ENCODE data around the gene CALML6. TPM values are rescaled to one million over a fixed set of nuclear protein-coding genes. Genes with fewer than 3 reads are reported as not detected.

CALML6 gene
- total RNA-seq, 1 donor from 2014 or later: not detected

GRCh38 chr1:1889090-1889750, 25.8 kb upstream of the CALML6 start:
- Histone ChIP-seq H3K9me3 (ENCODE audit: low read depth) (no peaks in the 10 kb centered on the region), H3K9ac (peak overlapping the region; percentile 87), H3K27me3 (no peaks in the 10 kb centered on the region), H3K4me3 (peak overlapping the region; percentile 87), H3K79me2 (ENCODE audit: low read depth) (peaks cover 79% of the 10 kb centered on the region), H3K36me3 (peaks cover 4% of the 10 kb centered on the region), H3K4me2 (peak overlapping the region; percentile 78), H3K27ac (peak overlapping the region; percentile 66), H4K20me1 (ENCODE audit: low read depth) (peaks cover 63% of the 10 kb centered on the region), H3F3A (ENCODE audit: low read depth) (peaks cover 46% of the 10 kb centered on the region), H2AFZ (replicated peaks) (no peak overlapping the region), H3K4me1 (peaks cover 21% of the 10 kb centered on the region)
- Mint-ChIP-seq H3K9me3 (peaks cover 25% of the 10 kb centered on the region), H3K36me3 (peaks cover 21% of the 10 kb centered on the region), H3K27ac (peak overlapping the region; percentile 78), H3K4me3 (peak overlapping the region; percentile 91), H3K27me3 (ENCODE audit: insufficient read depth, low read depth) (peaks cover 6% of the 10 kb centered on the region), H3K4me1 (peaks cover 30% of the 10 kb centered on the region)
- peak; percentile 16 for DNase-seq (ENCODE audit: low spot score)
- TF ChIP-seq EZH2 (IDR thresholded peaks at IDR 0.05): no peak
- no peak for TF ChIP-seq CTCF (IDR thresholded peaks at IDR 0.05)
- TF ChIP-seq EZH2phosphoT487 (IDR thresholded peaks at IDR 0.05): no peak

GRCh38 chr1:1889847-1890505, 25.1 kb upstream of the CALML6 start:
- Histone ChIP-seq H3K9me3 (ENCODE audit: low read depth) (no peaks in the 10 kb centered on the region), H3K27ac (peak overlapping the region; percentile 66), H3K27me3 (no peaks in the 10 kb centered on the region), H4K20me1 (ENCODE audit: low read depth) (peaks cover 56% of the 10 kb centered on the region), H3K79me2 (ENCODE audit: low read depth) (peaks cover 72% of the 10 kb centered on the region), H3K9ac (peak overlapping the region; percentile 87), H3F3A (ENCODE audit: low read depth) (peaks cover 38% of the 10 kb centered on the region), H3K4me1 (peaks cover 27% of the 10 kb centered on the region), H2AFZ (replicated peaks) (no peak overlapping the region), H3K4me3 (peak overlapping the region; percentile 87), H3K36me3 (peaks cover 4% of the 10 kb centered on the region), H3K4me2 (peak overlapping the region; percentile 78)
- Mint-ChIP-seq H3K9me3 (peaks cover 25% of the 10 kb centered on the region), H3K27me3 (ENCODE audit: insufficient read depth, low read depth) (peaks cover 10% of the 10 kb centered on the region), H3K4me1 (peaks cover 35% of the 10 kb centered on the region), H3K4me3 (peak overlapping the region; percentile 91), H3K27ac (peak overlapping the region; percentile 78), H3K36me3 (peaks cover 20% of the 10 kb centered on the region)
- peak; percentile 60 for DNase-seq (ENCODE audit: low spot score)
- TF ChIP-seq CTCF (IDR thresholded peaks at IDR 0.05) (no peak), EZH2 (IDR thresholded peaks at IDR 0.05) (no peak), EZH2phosphoT487 (IDR thresholded peaks at IDR 0.05) (no peak)

GRCh38 chr1:1890506-1891348, 24.3 kb upstream of the CALML6 start, which contains the start of gene GNB1:
Gene GNB1, minus strand, starts transcription at chr1:1891087. Its CDS starts 65,634 bp downstream, at chr1:1825453.
- peaks cover 25% of the 10 kb centered on the region for H3K9me3 Mint-ChIP-seq
- H3K27me3 Mint-ChIP-seq (ENCODE audit: insufficient read depth, low read depth): peaks cover 10% of the 10 kb centered on the region
- H3K36me3 Mint-ChIP-seq: peaks cover 20% of the 10 kb centered on the region
- H3K4me2 ChIP-seq: peak within 1 kb of the TSS; percentile 81
- peaks cover 32% of the 10 kb centered on the region for H3K4me1 ChIP-seq
- H3K9me3 ChIP-seq (ENCODE audit: low read depth): no peaks in the 10 kb centered on the region
- peak within 1 kb of the TSS; percentile 91 for H3K4me3 Mint-ChIP-seq
- peaks cover 64% of the 10 kb centered on the region for H3K79me2 ChIP-seq (ENCODE audit: low read depth)
- no peak within 1 kb of the TSS for H2AFZ ChIP-seq (replicated peaks)
- TF ChIP-seq EZH2 (IDR thresholded peaks at IDR 0.05): no peak
- TF ChIP-seq EZH2phosphoT487 (IDR thresholded peaks at IDR 0.05): no peak
- no peak for TF ChIP-seq CTCF (IDR thresholded peaks at IDR 0.05)
- H3K36me3 ChIP-seq: peaks cover 4% of the 10 kb centered on the region
- H3K4me1 Mint-ChIP-seq: peaks cover 40% of the 10 kb centered on the region
- H3K27ac ChIP-seq: peak within 1 kb of the TSS; percentile 66
- peak; percentile 91 for DNase-seq (ENCODE audit: low spot score)
- H3K9ac ChIP-seq: peak within 1 kb of the TSS; percentile 87
- H4K20me1 ChIP-seq (ENCODE audit: low read depth): peaks cover 49% of the 10 kb centered on the region
- peak within 1 kb of the TSS; percentile 87 for H3K4me3 ChIP-seq
- H3F3A ChIP-seq (ENCODE audit: low read depth): peaks cover 35% of the 10 kb centered on the region
- peak within 1 kb of the TSS; percentile 83 for H3K27ac Mint-ChIP-seq
- H3K27me3 ChIP-seq: no peaks in the 10 kb centered on the region

Data from neural progenitor cell (in vitro differentiated cells).